ENCODE results near the gene STX11. TPM values are rescaled to one million over a fixed set of nuclear protein-coding genes. Genes with fewer than 3 reads are reported as not detected.
A peak's percentile ranks its signal among the peaks of the same experiment; 100 is the strongest.

The STX11 gene
- polyA plus RNA-seq, 1 experiment = 0.16 TPM

DNA sequence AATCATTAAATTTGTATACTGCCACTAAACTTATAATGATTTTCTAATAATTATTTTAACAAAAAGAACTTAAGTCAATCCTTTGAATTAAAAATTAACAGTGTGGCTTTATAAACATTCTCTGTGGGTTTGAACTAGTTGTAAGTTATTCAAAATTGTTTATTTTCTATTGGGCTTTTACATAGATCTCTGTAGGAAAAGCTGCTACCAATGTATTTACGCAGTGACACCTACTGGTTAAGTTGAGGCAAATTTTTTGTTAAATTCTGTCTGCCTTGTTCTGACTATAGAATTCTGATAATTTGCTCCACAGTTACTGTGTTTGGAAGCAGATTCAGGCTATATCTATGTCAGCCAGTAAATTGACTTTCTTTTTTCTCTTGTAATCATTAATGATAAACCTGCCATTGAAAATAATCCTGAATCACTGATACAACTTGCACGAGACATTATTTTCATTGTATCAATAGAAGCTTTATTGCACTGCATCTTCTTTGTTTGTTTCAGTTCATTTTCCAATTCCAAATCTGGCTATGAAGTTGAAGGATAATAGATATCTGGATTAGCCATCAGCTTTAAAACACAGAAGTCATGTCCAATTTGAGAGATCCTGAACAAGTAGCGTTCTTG, 68.9 kb downstream of the STX11 start:
- CTCF ChIA-PET = interaction anchor here (0.8 to 2.5 kb wide), 14 partner anchors 10 to 699 kb away, joined by 3 to 21 read pairs (median 5); no protein-coding TSS in a partner anchor
- peak; percentile 70 for TF ChIP-seq CTCF (IDR thresholded peaks at IDR 0.05; ENCODE audit: low read depth, low read length)

GRCh38 chr6:144220031-144220790, 69.9 kb downstream of the STX11 start:
- ChIA-PET POLR2A (no interaction called here), CTCF (interaction anchor here (0.6 to 2.5 kb wide), 7 partner anchors 12 to 295 kb away, joined by 3 to 21 read pairs (median 6); no protein-coding TSS in a partner anchor)
- Histone ChIP-seq H3K9me3 (ENCODE audit: control insufficient read depth, insufficient read depth, low read length) (no peaks in the 10 kb centered on the region; the same call in 1 of the 2 replicates), H3K4me3 (ENCODE audit: low read depth, low read length) (no peak overlapping the region), H3K27me3 (ENCODE audit: control insufficient read depth, insufficient read depth, low read length) (no peaks in the 10 kb centered on the region), H3K27ac (ENCODE audit: low read depth, low read length) (no peak overlapping the region)
- DNase-seq (ENCODE audit: low read depth, low spot score) = no peak
- no peak for TF ChIP-seq CTCF (IDR thresholded peaks at IDR 0.05; ENCODE audit: low read depth, low read length)

More for the DNA sequence above, 68.9 kb downstream of the STX11 start:
- Histone ChIP-seq H3K27ac (ENCODE audit: low read depth, low read length) (no peak overlapping the region), H3K9me3 (ENCODE audit: control insufficient read depth, insufficient read depth, low read length) (no peaks in the 10 kb centered on the region; the same call in 1 of the 2 replicates), H3K4me3 (ENCODE audit: low read depth, low read length) (no peak overlapping the region), H3K27me3 (ENCODE audit: control insufficient read depth, insufficient read depth, low read length) (no peaks in the 10 kb centered on the region)
- DNase-seq (ENCODE audit: low read depth, low spot score) = no peak
- POLR2A ChIA-PET = interaction anchor here (1.2 kb wide), 1 partner anchor 68 kb away, joined by 9 read pairs; no protein-coding TSS in a partner anchor

DNA sequence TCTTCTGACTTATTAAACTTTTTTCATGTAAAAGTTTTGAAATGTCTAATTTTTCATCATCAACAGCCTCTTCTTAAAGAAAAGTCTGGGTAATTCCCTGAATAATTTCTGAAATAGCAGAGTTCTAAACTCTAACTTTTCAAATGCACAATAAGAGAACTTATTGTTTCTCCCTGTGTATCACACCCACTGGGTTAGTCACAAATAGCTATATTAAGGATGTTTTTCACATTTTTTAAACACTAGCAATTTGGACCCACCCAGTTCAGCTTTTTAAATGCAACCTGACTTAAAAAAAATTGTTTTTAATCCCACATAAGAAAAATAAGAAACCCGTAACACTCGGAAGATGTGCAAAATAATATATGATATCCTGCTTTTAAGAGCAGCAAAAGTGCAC, 73.4 kb downstream of the STX11 start:
- POLR2A ChIA-PET = no interaction called here
- CTCF ChIA-PET = interaction anchor here (1.2 kb wide), 1 partner anchor 119 kb away, joined by 3 read pairs; no protein-coding TSS in a partner anchor
- Histone ChIP-seq H3K9me3 (ENCODE audit: control insufficient read depth, insufficient read depth, low read length) (no peaks in the 10 kb centered on the region), H3K27ac (ENCODE audit: low read depth, low read length) (no peak overlapping the region), H3K27me3 (ENCODE audit: control insufficient read depth, insufficient read depth, low read length) (no peaks in the 10 kb centered on the region), H3K4me3 (ENCODE audit: low read depth, low read length) (no peak overlapping the region)
- no peak for TF ChIP-seq CTCF (IDR thresholded peaks at IDR 0.05; ENCODE audit: low read depth, low read length)
- no peak for DNase-seq (ENCODE audit: low read depth, low spot score)

DNA sequence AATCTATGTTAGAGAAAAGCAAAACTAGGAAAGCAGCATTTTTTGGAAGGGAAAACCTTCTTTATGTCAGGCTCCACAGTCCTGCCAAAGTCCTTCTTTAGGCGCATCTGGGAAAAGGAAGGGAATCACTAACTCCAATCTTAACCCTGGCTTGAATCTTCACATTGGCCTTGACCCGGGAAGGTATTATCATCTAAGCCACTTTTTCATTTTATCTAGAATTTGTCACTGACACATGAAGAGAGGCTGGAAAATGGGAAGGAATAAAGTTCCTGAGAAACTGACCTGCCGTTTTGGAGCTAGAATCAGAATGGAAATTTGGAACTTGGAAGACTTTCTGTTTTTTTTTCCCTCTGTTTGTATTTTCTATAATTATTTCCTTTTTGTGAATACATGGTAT, 81.4 kb downstream of the STX11 start:
- ChIA-PET CTCF (interaction anchor here (2.4 kb wide), 1 partner anchor 12 kb away, joined by 6 read pairs; no protein-coding TSS in a partner anchor), POLR2A (no interaction called here)
- Histone ChIP-seq H3K9me3 (ENCODE audit: control insufficient read depth, insufficient read depth, low read length) (no peaks in the 10 kb centered on the region), H3K4me3 (ENCODE audit: low read depth, low read length) (no peak overlapping the region), H3K27ac (ENCODE audit: low read depth, low read length) (no peak overlapping the region), H3K27me3 (ENCODE audit: control insufficient read depth, insufficient read depth, low read length) (no peaks in the 10 kb centered on the region)
- DNase-seq (ENCODE audit: low read depth, low spot score) = no peak
- TF ChIP-seq CTCF (IDR thresholded peaks at IDR 0.05; ENCODE audit: low read depth, low read length) = no peak
